ENCODE measurements around the gene ATF1. TPM values are rescaled to one million over a fixed set of nuclear protein-coding genes. Genes with fewer than 3 reads are reported as not detected.

Gene ATF1
- total RNA-seq, 1 donor from 2014 or later, result 30.3 TPM

DNA sequence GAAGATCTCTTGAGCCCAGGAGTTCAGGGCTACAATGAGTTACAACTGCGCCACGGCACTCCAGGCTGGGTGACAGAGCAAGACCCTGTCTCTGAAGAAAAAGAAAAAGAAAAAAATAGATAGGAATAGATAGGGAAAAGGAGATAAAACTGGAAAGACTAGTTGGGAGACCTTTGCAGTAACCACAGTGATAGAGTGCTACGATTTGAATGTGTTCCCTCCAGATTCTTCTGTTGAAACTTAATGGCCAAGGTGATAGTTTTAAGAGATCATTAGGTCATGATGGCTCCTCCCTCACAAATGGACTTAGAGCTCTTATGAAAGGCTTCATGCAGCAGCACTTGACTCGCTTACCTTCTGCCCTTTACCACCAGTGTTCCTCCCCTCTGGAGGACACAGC lies 13.5 kb upstream of the ATF1 start:
- TF ChIP-seq, protein P1, sequence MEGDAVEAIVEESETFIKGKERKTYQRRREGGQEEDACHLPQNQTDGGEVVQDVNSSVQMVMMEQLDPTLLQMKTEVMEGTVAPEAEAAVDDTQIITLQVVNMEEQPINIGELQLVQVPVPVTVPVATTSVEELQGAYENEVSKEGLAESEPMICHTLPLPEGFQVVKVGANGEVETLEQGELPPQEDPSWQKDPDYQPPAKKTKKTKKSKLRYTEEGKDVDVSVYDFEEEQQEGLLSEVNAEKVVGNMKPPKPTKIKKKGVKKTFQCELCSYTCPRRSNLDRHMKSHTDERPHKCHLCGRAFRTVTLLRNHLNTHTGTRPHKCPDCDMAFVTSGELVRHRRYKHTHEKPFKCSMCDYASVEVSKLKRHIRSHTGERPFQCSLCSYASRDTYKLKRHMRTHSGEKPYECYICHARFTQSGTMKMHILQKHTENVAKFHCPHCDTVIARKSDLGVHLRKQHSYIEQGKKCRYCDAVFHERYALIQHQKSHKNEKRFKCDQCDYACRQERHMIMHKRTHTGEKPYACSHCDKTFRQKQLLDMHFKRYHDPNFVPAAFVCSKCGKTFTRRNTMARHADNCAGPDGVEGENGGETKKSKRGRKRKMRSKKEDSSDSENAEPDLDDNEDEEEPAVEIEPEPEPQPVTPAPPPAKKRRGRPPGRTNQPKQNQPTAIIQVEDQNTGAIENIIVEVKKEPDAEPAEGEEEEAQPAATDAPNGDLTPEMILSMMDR (IDR thresholded peaks at IDR 0.05), result no peak
- H3K27ac Mint-ChIP-seq (ENCODE audit: unreplicated experiment), result no peak overlapping the region
- peaks cover 21% of the 10 kb centered on the region for H3K36me3 Mint-ChIP-seq (ENCODE audit: unreplicated experiment)
- H3K4me3 Mint-ChIP-seq (ENCODE audit: unreplicated experiment), result no peak overlapping the region
- no peak for DNase-seq (ENCODE audit: extremely low spot score, unreplicated experiment)
- no peaks in the 10 kb centered on the region for H3K9me3 Mint-ChIP-seq (ENCODE audit: unreplicated experiment)
- H3K27me3 Mint-ChIP-seq (ENCODE audit: unreplicated experiment), result no peaks in the 10 kb centered on the region
- H3K4me1 Mint-ChIP-seq (ENCODE audit: unreplicated experiment), result no peaks in the 10 kb centered on the region

DNA sequence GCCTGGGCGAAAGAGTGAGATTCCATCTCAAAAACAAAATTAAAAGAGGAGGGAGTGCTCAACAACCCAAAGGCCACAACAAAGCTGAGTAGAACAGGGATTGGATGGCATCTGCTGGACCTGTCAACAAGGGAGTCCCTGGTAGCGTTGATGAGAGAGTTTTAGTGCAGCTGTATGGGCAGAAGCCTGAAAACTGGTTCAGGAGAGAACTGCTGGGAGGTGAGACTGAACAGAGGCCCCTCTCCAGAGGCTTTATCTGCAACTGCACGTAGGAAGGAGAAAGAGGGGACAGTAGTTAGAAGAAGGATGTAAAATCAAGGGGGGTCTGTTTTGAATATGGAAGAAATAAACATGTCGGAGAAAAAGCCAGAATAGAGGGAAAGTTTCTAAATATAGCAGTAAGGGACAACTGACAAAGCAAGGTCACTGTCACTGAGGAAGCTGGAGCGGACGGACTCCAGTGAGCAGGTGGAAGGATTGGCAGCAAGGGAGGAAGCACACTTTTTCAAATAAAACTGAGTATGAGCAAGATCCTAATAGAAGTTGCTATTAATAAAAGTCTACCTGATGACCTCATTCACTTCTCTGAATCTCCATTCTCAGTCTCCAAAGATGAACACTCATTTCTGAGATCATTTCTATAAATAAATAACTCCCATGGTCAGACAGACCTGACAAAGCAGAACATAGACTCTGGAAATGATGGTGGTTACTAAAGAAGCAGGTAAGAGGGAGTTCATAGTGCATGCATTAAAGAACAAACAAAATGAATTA lies 11.8 kb upstream of the ATF1 start:
- no peaks in the 10 kb centered on the region for H3K27me3 Mint-ChIP-seq (ENCODE audit: unreplicated experiment)
- no peak overlapping the region for H3K27ac Mint-ChIP-seq (ENCODE audit: unreplicated experiment)
- H3K4me3 Mint-ChIP-seq (ENCODE audit: unreplicated experiment), result no peak overlapping the region
- TF ChIP-seq, protein P1 (IDR thresholded peaks at IDR 0.05), result no peak
- H3K9me3 Mint-ChIP-seq (ENCODE audit: unreplicated experiment), result no peaks in the 10 kb centered on the region
- peaks cover 11% of the 10 kb centered on the region for H3K36me3 Mint-ChIP-seq (ENCODE audit: unreplicated experiment)
- H3K4me1 Mint-ChIP-seq (ENCODE audit: unreplicated experiment), result no peaks in the 10 kb centered on the region
- no peak for DNase-seq (ENCODE audit: extremely low spot score, unreplicated experiment)

DNA sequence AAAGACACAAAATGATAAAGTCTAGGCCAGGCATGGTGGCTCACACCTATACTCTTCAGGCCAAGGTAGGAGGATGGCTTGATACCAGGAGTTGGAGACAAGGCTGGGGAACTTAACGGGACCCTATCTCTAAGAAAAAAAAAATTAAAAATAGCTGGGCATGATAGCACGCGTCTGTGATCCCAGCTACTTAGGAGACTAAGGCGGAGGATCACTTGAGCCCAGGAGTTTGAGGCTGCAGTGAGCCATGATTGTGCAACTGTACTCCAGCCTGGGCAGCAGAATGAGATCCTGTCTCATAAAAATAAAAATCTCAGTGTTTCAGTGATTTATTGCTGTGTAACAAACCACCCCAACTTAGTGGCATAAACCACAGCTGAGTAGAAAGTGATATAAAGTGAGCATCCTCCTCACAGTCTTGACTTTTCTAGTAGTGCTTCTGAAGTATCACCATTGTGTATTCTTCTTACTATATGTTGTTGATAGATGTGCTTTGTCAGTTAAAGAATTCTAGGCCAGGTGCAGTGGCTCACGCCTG lies 10.6 kb upstream of the ATF1 start:
- Mint-ChIP-seq H3K9me3 (ENCODE audit: unreplicated experiment) (no peaks in the 10 kb centered on the region), H3K27ac (ENCODE audit: unreplicated experiment) (no peak overlapping the region), H3K4me1 (ENCODE audit: unreplicated experiment) (no peaks in the 10 kb centered on the region), H3K36me3 (ENCODE audit: unreplicated experiment) (peaks cover 9% of the 10 kb centered on the region), H3K27me3 (ENCODE audit: unreplicated experiment) (no peaks in the 10 kb centered on the region), H3K4me3 (ENCODE audit: unreplicated experiment) (no peak overlapping the region)
- no peak for DNase-seq (ENCODE audit: extremely low spot score, unreplicated experiment)
- TF ChIP-seq, protein P1 (IDR thresholded peaks at IDR 0.05), result no peak

DNA sequence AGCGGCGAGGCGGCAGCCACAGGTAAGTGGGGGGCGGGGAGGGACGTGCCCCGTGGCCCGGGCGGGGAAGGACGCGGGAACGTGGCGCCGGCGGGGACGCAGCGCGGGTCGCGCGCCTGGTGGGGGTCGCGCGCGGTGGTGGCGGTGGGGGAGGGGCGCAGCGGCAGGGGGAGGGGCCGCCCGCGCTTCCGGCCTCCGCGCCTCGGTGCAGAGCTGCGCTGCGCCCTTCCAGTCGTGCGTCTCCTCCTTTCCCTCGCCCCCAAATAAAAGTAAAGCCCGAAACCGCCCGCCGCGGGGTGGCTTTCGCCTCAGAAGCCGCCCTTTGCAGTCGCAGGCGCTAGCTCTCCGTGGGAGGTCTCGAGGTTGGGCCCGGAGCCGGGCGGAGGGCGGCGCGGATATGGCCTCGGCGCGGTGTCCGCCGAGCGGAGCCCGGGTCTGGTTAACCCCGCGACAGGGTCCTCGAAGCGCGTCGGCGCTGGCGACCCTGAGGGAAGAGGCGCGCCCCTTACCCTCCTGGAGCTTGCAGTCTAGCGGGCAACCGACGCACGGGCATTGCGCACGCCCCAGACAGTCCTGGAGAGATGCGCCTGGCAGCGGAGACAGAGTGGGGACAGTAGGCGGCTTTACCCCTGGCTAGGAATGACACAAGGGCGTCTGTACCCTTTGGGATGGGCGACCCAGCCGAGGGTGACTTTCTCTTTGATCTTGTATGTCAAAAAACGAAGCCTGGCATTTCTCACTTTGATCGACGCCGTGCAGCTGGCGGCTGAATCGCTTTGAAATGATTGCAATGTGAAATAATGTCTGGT lies 589 bp downstream of the ATF1 start:
- no peaks in the 10 kb centered on the region for H3K27me3 Mint-ChIP-seq (ENCODE audit: unreplicated experiment)
- peak overlapping the region; percentile 90 for H3K4me3 Mint-ChIP-seq (ENCODE audit: unreplicated experiment)
- no peaks in the 10 kb centered on the region for H3K9me3 Mint-ChIP-seq (ENCODE audit: unreplicated experiment)
- H3K4me1 Mint-ChIP-seq (ENCODE audit: unreplicated experiment), result peaks cover 34% of the 10 kb centered on the region
- no peaks in the 10 kb centered on the region for H3K36me3 Mint-ChIP-seq (ENCODE audit: unreplicated experiment)
- peak; percentile 85 for DNase-seq (ENCODE audit: extremely low spot score, unreplicated experiment)
- TF ChIP-seq, protein P1 (IDR thresholded peaks at IDR 0.05), result no peak
- H3K27ac Mint-ChIP-seq (ENCODE audit: unreplicated experiment), result peak overlapping the region; percentile 98

Measured in osteocyte (in vitro differentiated cells).